Measurements from ENCODE around the gene CDC45.

DNA sequence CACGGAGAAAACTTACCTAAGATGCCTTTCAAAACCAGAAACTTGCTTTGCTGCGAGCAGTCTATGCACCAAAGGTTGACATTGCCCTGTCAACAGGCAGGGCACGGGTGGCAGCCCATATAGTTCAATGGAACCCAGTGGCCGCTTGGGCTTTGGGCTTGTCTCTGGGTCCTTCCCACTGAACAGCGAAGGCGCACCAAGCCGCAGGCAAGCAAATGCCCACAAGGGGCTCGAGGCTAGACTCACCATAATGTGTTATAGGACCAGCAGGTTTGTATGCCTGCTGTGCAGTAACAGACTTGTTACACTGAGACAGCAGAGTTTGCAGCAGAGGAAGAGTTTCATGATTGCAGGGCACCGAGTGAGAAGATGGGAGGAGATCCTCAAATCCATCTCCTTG is 24.1 kb downstream of the CDC45 start:
- TF ChIP-seq, protein P1, sequence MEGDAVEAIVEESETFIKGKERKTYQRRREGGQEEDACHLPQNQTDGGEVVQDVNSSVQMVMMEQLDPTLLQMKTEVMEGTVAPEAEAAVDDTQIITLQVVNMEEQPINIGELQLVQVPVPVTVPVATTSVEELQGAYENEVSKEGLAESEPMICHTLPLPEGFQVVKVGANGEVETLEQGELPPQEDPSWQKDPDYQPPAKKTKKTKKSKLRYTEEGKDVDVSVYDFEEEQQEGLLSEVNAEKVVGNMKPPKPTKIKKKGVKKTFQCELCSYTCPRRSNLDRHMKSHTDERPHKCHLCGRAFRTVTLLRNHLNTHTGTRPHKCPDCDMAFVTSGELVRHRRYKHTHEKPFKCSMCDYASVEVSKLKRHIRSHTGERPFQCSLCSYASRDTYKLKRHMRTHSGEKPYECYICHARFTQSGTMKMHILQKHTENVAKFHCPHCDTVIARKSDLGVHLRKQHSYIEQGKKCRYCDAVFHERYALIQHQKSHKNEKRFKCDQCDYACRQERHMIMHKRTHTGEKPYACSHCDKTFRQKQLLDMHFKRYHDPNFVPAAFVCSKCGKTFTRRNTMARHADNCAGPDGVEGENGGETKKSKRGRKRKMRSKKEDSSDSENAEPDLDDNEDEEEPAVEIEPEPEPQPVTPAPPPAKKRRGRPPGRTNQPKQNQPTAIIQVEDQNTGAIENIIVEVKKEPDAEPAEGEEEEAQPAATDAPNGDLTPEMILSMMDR (conservative IDR thresholded peaks at IDR 0.05 in 1 of 2, IDR thresholded peaks at IDR 0.05 in 1 of 2; ENCODE audit: extremely low read depth in 1 of 2, insufficient read depth in 1 of 2, low read depth in 1 of 2, low read length in 2 of 2) = no peak
- no peak for TF ChIP-seq EZH2 (IDR thresholded peaks at IDR 0.05; ENCODE audit: borderline replicate concordance, low read length)
